GM12874 (cell line): ENCODE data around the gene PRRT1B.

ENCODE experiments used
- CTCF ChIP-seq: IDR thresholded peaks from 2 replicates; pipeline ENCODE4 v1.5.1; 2011; ENCODE audit warnings: low read depth, mild to moderate bottlenecking, control low read depth, low read length, moderate library complexity; ENCODE audit not compliant: insufficient read depth

The PRRT1B gene

GRCh38 chr9:131530546-131530919, 14.8 kb upstream of the PRRT1B start:
- TF ChIP-seq CTCF = peak; percentile 27; the same call in 1 of the 2 replicates

- TF ChIP-seq CTCF = 0 out of 2 replicates have a peak, but pooled peaks have one; percentile 1
These were observed 14.1 kb upstream of the PRRT1B start, which contains the start of gene UCK1 for GRCh38 chr9:131530920-131531832. Gene UCK1, minus strand, starts transcription at chr9:131531263. Its CDS starts 89 bp downstream, at chr9:131531174.

- no peak for TF ChIP-seq CTCF
These were observed 10.5 kb upstream of the PRRT1B start for GRCh38 chr9:131534721-131535237.

- no peak for TF ChIP-seq CTCF
These were observed 7.4 kb upstream of the PRRT1B start for GRCh38 chr9:131537946-131538345.

GRCh38 chr9:131539223-131539923, 6.0 kb upstream of the PRRT1B start:
- TF ChIP-seq CTCF = no peak

- no peak for TF ChIP-seq CTCF
These were observed 2.2 kb upstream of the PRRT1B start for GRCh38 chr9:131543141-131543540.

GRCh38 chr9:131545786-131546335, 538 bp downstream of the PRRT1B start:
- TF ChIP-seq CTCF = no peak
